Measurements from ENCODE around the gene RAF1.
"Not testable (repeated sequence)": the region's sequence is repeated elsewhere in the genome, so short reads cannot be mapped to it uniquely, and the experiment has no call there.

RAF1 gene

DNA sequence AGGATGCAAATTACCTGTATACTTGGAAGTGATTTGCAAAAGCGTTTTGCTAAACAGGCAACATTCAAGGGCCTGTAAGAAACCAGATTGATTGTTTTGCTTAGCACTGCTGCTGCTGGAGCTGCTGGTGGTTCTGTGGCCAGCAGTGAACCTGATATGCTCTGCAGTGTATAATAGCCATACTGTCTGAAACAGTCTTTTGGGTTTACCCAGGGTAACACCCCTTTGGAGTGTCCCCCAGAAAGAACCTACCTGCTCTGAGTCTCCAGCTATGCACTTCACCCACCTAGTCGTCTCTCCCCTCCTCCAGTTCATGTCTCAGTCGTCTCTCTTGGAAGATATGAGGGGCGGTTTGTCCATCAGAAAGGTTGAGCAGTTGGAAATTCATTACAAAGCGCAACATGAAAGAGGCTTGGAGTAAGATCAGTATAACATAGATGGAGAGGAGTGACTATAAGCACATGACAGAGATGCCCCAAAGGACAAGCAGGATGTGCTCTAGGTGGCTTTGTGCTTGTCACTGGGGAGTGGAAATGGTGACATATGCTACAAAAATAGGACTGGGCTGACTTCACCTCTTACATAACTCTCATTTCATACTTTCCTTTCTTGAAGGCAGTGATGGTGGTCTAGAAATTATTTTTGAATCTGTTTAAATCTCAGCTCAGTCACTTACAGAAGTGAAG, 103.3 kb downstream of the RAF1 start:
- no peak for DNase-seq (ENCODE audit: low read depth in 2 of 2)

DNA sequence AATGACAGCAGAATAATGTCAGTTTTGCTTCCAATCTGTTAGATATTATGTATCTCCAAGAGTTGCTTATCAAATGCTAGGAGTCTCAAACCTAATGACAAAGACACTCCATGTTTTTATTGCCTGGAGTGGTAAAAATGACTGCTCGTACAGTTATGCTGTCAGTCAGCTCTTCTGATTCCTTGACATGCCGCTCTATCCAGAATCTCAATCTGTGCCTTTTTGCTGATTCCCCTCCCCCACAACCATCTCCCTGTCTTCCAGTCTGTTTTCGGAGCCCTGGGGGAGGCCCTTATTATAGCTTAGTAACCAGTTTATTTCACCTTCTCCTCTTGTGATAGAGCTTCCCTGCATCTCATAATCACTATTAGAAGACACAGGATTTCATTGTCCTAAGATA, 104.4 kb downstream of the RAF1 start:
- no peak for DNase-seq (ENCODE audit: low read depth in 2 of 2)

DNA sequence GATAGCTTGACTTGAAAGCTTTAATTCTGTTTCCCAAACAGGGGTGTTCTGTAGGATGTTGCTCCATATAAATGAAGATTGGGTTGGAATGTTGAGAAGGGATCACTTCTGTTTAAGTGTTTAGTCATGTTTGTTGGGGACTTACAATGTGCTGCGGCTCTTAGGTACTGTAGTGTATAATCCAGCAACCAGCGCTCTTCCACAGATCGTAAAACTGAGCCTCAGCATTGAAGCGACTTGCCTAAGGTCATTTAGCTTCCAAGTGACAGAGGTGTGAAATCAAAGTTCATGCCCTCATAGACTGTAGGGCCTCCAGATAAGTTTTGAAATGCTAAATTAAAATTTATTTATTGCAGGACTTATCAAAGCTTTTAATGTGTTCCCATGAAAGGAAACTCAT, 105.2 kb downstream of the RAF1 start:
- DNase-seq (ENCODE audit: low read depth in 2 of 2): no peak

DNA sequence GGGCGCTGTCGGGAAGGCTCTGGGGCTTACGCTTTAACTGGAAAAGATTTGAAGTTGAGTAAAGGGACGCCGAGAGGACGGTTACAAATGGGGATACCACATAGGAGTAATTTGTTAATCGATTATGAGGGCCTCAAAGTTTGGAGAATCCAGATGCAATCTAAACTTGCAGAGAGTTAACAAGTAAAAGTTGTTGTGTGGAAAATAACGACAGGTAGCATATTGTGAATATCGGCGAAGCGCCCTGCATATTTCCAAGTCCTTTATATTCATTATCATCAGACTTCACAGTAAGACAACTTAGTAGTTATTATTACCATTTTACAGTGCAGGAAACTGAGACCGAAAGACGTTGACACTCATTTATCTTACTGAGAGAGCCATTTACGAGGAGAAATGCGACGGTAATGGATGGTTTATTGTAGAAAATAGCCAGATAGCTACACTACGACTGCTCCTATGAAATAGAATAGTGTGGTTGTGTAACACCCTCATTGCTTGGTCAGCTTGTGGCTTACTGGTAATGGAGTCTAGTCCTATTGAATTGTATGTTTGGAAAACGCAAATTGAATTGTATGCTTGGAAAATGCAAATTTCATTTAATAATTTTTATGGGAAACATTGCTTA, 106.3 kb downstream of the RAF1 start:
- DNase-seq (ENCODE audit: low read depth in 2 of 2): no peak

DNA sequence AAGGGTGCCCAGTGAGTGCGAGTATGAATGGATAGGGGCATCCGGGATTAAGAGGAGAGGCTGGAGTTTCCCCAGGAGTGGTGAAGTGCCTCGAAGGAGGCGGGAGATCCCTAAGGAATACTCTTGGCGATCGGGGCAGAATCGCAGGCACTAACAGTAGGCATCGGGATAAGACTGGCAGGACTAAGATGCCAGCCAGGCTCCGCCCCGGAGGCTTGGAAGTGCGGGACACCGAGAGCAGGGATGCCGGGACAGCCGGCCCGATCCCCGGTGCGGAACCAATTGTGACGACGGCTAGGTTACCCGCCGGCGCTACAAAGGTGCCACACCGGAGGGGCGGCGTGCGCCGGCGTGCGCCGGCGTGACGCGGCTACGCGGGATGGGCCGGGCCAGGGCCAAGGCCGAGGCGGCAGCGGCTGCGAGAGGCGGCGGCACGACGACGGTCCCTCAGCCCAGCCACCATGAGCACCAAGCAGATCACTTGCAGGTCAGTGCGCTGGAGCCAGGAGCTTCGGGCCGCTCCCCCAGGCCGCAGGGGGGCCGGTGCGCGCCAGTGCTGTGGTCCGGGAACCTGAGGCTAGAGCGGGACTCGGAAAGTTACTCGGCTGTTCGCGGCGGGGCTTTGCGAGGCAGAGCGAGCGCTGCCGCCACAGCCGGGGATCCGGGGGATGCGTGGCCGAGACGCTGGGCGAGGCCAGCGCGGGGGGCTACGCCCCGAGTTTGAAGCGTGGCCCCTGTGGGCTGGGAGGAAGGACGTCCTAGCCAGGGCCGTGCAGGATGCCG, 107.0 kb downstream of the RAF1 start, which contains the start of gene MKRN2:
MKRN2 (plus strand) TSS at position 398 of the 783 bp plus-strand sequence; CDS start at position 462, 64 bp downstream.
- DNase-seq (ENCODE audit: low read depth in 2 of 2): peak; percentile 79

DNA sequence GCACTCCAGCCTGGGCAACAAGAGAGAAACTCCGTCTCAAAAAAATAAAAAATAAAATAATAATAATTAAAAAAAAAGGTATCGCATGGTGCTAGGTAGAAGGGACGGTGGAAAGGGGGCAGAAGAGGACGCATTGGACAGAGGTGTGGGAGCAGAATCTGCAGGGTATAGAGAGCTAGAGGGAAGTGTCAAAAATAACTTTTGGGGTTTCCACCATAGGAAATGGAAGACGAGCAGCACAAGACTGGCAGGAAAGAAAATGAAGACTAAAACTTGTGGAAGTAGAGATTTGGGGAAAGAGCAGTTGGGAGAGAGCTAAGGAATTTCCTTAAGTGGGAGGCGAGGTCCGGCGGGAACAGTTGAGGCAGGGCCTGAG, 107.6 kb downstream of the RAF1 start:
- no peak for DNase-seq (ENCODE audit: low read depth in 2 of 2)

DNA sequence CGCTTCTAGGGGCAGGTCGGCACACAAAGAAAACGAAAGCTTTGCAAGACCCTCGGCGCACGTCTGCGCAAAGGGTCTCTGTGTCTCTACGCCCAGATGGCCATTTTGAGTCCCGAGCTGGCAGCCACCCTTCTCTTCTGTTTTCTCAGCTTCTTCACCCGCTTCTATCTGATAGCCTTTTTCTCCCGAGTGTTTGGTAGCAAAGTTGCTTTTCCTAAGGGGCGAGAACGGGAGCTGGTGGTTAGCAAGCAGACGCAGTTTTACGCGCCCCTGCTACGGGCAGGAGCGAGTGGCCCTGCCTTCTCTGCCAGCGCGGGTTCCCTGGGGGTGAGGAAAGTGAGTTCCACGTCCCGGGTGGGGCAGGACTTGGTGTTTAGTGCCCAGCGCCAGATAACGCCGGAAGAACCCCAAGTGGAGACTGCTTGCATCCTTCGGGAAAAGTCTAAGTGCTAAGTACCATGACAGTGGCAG, 110.0 kb downstream of the RAF1 start:
- DNase-seq (ENCODE audit: low read depth in 2 of 2): peak in 1 of 2 donors; percentile 7

DNA sequence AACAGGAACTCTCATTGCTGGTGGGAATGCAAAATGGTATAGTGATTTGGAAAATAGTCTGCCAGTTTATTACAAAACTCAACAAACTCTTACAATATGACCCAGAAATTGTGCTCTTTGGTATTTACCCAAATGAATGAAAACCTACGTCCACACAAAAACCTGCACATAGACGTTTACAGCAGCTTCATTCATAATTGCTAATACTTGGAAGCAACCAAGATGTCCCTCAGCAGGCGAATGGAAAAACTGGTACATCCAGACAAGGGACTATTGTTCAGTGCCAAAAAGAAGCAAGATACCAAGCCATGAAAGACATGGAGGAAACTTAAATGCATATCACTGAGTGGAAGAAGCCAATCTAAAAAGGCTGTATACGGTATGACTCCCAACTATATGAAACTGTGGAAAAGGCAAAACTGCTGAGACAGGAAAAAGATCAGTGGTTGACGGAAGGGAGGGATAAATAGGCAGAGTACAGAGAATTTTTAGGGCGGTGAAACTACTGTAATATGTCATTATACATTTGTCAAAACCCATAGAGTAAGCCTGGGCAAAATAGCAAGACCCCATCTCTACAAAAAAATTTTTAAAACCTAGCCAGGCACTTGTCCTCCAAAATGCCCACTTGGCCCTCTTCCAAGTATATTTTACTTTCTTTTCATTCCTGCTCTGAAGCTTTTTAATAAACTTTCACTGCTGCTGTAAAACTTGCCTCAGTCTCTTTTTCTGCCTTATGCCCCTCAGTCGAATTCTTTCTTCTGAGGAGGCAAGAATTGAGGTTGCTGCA, 113.8 kb downstream of the RAF1 start:
- DNase-seq (ENCODE audit: low read depth in 2 of 2): no peak

DNA sequence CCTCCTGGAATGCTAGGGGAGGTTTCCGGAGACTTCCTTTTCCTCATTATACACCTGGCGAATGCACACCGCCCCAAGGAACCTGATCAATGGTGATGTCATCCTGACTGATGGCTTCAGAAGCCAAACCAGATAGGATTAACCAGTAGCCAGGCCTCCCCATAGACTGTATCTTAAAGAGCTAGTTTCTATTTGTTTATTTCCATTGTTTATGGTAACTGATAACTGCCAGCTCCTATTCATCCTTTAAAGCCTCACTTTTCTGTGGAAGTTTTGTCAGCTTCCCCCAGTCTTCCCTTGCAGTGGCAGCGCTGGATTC, 118.5 kb downstream of the RAF1 start, which contains the start of gene MKRN2OS:
MKRN2OS (minus strand) TSS at position 27 of the 319 bp plus-strand sequence. CDS start 35 bp downstream, outside the sequence.
- no peak for DNase-seq (ENCODE audit: low read depth in 2 of 2)

DNA sequence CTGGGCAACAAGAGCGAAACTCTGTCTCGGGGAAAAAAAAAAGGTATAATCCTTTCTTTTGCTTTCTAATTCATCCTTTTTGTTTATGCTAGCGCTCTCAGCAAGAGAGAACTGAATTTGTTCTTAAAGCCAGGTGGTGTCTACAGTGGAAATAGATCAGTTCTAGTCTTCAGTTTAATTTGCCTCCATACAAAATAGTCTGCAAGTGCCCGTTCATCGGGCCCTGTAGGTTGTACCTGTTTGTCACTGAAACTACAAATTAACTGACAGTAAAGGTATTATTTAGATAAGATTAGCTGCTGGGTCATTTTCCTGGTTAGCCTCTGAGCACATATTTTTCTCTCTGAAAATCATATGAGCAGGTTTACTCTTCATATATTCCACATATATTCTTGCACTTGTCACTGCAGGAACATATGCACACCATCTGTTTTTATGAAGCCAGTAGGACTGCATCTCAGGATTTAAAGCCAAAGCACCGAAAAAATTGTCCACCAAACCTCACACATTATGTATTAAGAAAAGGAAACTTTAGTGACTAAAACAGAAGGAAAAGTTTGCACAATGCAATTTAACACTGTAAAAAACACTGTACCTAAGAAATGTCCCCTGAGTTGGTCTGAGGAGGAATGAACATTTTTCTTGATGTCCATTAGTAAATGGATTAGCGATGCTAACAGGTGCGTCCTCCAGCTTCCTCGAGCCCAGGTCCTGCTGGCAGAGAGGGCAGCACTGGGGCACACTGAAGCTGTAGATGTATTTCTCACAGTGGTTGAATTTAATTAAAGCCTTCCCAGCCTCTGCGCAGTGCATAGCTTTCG, 119.1 kb downstream of the RAF1 start:
- DNase-seq (ENCODE audit: low read depth in 2 of 2): no peak

DNA sequence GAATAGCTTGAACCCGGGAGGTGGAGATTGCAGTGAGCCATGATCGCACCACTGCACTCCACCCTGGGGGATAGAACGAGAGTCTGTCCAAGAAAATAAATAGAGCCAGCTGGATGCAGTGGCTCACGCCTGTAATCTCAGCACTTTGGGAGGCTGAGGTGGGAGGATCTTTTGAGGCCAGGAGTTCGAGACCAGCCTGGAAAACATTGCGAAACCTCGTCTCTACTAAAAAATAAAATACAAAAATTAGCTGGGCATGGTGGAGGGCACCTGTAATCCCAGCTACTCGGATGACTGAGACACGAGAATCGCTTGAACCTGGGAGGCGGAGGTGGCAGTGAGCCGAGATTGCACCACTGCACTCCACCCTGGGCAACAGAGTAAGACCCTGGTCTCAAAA, 120.4 kb downstream of the RAF1 start:
- not testable (repeated sequence) for DNase-seq (ENCODE audit: low read depth in 2 of 2)

DNA sequence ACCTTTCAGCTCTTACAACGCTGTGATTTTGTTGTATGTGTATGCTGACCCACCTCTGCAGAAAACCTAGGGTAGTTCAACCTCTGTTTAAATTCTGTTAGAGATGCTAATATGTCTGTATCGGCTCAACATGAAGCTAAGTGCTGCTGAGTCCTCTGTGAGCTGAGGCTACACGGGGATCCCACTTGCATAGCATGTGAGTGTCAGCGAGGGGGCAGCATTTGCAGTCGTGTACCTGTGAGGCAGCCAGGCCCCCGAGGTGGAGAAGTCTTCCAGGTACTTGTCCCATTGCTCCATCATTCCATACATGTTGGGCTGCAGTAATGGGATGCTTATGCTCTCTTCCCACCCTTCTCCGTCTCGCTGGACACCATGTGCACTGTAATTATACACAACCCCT, 122.3 kb downstream of the RAF1 start:
- DNase-seq (ENCODE audit: low read depth in 2 of 2): no peak

DNA sequence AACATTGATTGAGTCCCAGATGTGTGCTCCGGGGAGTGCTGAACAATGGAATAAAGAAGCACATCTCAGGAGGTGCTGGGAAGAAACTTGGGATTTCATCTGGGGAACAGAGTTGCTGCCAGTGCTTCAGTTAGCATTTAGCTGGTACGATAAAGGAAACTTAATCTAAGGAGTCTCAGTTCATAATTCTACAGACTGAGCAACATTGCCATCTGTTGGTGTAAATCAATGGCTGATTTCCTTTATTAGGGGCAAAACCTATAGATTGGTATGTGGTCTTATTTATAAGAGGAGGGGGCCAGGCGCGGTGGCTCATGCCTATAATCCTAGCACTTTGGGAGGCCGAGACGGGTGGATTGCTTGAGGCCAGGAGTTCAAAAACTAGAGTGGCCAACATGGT, 127.5 kb downstream of the RAF1 start:
- DNase-seq (ENCODE audit: low read depth in 2 of 2): no peak

Measured in stimulated activated CD8-positive, alpha-beta memory T cell treated with anti-CD3 and anti-CD28 coated beads, Interleukin-2, amount 100 ng/mL, for 48 hours (primary cell).